HG03575 (cell line): ENCODE results near the gene GPR108.
"Not testable (repeated sequence)": the region's sequence is repeated elsewhere in the genome, so short reads cannot be mapped to it uniquely, and the experiment has no call there.

Experiments
- ATAC-seq: cut with Tn5 transposase; IDR thresholded peaks from one replicate; pipeline ENCODE4 v1.9.1; 2021; ENCODE audit not compliant: unreplicated experiment, insufficient number of reproducible peaks, low FRiP score; ENCODE audit errors: extremely low read depth

GPR108 gene

DNA sequence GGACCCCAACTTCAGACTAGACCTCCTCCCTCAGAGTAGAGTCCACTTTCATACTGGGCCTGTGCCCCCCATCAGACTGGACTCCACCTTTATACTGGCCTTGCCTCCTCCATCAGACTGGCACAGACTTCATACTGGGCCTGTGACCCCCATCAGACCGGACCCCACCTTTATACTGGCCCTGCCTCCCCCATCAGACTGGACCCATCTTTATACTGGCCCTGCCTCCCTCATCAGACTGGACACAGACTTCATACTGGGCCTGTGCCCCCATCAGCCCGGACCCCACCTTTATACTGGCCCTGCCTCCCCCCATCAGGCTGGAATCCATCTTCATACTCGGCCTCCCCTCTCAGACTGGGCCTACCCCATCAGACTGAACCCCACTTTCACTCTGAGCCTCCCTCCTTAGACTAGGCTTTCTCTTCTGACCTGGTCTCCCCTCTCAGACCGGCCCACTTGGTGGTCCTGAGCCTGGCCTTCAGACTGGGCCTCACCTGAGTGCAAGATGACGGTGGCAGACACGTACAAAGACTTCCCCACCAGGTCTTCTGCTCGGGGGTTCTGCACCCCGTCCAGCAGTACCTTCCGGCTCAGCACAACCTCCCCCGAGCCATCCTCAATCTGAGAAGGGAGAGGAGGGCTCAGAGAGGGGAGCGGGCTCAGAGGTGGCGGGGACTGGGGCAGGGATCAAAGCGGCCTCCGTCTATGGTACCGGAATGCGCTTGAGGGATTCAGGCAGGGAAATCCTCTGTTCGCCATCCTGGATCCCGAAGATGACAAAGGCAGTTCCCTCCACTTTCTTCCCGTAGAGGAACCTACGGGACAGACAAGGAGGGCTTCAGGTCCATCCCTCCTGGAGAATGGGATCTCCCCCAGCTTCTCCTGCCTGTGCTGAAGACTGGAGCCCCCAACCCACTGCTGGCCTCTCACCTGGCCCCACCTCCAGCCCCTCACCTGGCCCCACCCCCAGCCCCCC lies 24.4 kb downstream of the GPR108 start:
- no peak for ATAC-seq

DNA sequence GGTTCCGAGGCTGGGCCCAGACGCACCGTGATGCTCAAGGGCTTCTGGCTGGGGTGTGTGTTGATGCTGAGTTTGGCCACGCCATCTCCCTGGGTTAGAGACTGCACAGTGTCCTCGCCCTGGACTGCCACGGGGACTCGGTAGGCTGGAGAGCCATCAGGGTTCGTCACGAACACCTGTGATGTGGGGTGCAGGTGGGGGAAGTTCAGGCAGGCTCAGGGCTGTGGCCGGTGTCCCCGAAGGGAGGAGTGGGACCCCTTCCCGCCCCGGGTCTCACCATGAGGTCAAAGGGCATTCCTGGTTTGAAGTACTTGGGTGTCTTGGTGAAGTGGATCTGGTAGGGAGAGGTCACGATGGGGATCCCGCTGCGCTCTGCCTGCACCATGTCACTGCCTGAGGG lies 25.1 kb downstream of the GPR108 start:
- ATAC-seq, result no peak

DNA sequence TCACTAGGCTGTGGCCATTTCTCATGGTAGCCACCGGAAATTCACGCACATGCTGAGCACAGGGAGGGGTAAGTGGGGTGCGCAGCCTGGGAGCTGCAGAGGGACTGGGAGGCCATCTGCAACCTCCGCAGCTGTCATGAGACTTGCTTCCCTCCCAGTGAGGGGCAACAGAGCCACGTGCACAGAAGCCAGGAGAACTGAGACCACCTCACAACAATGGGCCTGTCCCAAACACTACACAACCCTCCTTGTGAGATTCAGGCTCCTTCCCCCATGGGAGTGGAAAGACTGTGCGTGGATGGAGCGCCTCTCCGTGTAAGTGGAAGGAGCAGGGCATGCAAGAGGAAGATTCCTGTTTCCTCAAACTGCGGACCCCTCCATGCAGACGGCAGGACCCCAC lies 25.8 kb downstream of the GPR108 start:
- ATAC-seq, result no peak

DNA sequence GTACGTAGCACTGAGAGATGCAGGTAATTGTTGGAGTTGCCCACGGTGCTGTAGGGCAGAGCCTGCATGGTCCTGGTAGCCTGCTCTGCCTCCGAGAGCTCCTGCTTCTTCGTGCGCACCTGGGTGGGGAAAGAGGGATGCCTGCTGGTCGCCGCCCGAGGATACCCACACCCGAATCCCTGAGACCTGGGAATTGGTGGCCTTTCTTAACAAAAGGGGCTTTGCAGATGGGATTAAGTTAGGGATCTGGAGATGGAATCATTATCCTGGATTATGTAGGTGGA lies 26.4 kb downstream of the GPR108 start:
- ATAC-seq, result no peak

- ATAC-seq, result no peak
Measured at GRCh38 chr19:6710273-6711077, 26.9 kb downstream of the GPR108 start.

- no peak for ATAC-seq
Measured at GRCh38 chr19:6709549-6709948, 27.8 kb downstream of the GPR108 start.

- not testable (repeated sequence) for ATAC-seq
Measured at GRCh38 chr19:6708913-6709312, 28.5 kb downstream of the GPR108 start.

DNA sequence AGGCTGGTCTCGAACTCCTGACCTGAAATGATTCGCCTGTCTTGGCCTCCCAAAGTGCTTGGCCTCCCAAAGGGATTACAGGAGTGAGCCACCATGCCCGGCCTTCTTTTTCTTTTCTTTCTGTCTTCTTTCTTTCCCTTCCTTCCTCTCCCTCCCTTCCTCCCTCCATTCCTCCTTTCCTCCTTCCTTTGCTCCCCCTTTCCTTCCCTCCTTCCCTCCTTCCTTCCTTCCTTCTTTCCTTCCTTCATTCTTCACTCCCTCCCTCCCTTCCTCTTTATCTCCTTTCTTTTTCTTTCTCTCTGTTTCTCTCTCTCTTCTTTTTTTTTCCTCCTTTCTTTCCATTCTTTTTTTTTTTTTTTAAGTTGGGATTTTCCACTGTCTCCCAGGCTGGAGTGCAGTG lies 29.0 kb downstream of the GPR108 start:
- ATAC-seq, result no peak

- ATAC-seq, result no peak
Measured at GRCh38 chr19:6707658-6708018, 29.7 kb downstream of the GPR108 start.

GRCh38 chr19:6707011-6707657 lies 30.2 kb downstream of the GPR108 start:
- no peak for ATAC-seq

- ATAC-seq, result no peak
Measured at GRCh38 chr19:6706633-6706958, 30.8 kb downstream of the GPR108 start.

- ATAC-seq, result no peak
Measured at GRCh38 chr19:6705931-6706632, 31.3 kb downstream of the GPR108 start.

GRCh38 chr19:6700586-6701316 lies 36.6 kb downstream of the GPR108 start:
- no peak for ATAC-seq

DNA sequence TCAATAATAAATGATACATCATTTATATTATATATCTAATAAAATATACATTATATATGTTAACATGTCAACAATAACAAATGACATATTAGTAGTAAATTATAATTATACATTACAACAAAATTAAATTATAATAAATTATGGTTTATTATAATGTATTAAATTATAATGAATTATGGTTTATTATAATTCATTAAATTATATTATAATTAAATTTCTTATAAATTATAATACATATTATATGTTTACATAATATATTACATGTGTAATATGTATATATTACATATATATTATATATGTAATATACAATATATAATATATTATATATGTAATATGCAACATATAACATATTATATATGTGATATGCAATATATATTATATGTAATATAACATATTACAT lies 37.4 kb downstream of the GPR108 start:
- no peak for ATAC-seq

DNA sequence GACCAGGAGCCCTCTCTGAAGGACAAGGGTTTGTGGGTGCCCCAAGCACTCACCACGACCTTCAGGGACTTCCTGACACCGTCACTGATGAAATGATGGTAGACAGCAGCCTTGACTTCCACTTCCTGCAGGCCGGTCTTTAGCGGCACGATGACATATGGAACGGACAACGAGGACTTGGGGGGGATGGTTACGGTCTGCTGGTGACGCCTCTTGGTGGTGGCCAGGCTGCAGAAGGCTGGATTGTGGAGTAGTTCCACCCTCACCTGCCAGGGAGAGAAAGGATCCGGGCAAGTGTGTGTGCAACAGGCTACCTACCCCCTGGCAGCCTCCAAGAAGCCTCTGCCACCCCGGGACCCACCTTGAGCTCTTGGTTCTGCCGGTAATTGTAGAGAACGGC lies 40.1 kb downstream of the GPR108 start:
- ATAC-seq, result no peak

- ATAC-seq, result no peak
Measured at GRCh38 chr19:6696239-6696820, 41.0 kb downstream of the GPR108 start.

DNA sequence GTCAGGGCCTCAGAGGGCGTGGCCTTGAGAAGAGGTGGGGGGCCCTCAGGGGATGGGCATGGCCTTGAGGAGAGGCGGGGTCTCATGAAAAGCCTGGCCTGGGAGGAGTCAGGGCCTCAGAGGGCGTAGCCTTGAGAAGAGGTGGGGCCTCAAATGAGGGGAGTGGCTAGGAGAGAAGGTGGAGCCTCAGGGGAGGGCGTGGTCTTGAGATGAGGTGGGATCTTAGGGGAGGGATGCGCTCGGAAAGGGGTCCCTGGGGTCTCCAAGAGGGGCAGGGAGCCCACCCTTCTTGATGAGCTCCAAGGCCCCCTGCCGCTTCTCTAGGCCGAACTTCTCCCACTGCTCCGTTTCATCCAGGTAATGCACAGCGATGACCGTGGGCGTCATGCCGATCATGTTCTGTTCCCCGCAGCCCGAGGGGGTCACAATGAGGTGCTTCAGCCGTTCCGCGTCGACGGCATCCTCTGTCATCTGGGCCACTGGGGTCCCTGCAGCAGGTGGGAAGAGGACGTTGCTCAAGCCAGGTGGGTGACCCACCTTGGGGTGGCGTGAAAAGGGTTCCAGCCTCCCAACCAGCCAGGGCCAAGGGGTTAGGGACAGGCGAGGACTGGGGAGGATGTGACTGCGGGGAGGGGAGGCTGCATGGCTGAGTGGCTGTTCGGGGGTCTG lies 43.1 kb downstream of the GPR108 start:
- ATAC-seq, result no peak

DNA sequence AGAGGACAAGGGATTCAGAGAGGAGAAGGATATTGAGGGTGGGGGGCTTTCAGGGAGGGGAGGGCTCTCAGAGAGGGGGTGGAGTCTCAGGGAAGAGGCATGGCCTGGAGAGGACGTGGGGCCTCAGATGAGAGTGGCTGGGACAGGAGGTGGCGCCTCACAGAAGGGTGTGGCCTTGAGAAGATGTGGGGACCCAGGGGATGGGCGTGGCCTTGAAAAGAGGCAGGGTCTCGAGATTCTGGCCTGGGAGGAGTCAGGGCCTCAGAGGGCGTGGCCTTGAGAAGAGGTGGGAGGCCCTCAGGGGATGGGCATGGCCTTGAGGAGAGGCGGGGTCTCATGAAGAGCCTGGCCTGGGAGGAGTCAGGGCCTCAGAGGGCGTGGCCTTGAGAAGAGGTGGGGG lies 43.7 kb downstream of the GPR108 start:
- no peak for ATAC-seq
